HG02642 (cell line): ENCODE data around the gene GADL1.

Source experiments
- ATAC-seq: cut with Tn5 transposase; IDR thresholded peaks from one replicate; pipeline ENCODE4 v1.9.1; 2021; ENCODE audit warnings: mild to moderate bottlenecking; ENCODE audit not compliant: unreplicated experiment, poor library complexity

Gene GADL1

DNA sequence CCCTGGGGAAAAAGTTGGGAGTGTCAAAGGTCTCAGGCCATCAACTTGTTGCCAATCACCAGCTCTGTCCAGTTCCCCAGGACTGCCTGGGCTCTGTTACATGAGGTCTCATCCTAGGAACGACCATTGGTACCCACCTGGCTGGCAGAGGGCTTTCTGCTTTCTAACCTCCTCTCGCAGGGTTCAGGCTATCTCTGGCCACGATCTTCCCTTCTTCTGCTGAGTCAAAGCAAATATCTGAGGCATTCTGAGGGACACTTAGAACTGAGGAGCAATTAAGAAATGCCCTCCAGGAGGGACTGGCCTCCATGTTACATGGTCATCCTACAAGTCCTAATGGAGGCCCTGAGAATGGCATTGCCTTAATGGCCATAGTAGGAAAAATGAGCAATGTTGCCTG lies 210.7 kb downstream of the GADL1 start:
- no peak for ATAC-seq

DNA sequence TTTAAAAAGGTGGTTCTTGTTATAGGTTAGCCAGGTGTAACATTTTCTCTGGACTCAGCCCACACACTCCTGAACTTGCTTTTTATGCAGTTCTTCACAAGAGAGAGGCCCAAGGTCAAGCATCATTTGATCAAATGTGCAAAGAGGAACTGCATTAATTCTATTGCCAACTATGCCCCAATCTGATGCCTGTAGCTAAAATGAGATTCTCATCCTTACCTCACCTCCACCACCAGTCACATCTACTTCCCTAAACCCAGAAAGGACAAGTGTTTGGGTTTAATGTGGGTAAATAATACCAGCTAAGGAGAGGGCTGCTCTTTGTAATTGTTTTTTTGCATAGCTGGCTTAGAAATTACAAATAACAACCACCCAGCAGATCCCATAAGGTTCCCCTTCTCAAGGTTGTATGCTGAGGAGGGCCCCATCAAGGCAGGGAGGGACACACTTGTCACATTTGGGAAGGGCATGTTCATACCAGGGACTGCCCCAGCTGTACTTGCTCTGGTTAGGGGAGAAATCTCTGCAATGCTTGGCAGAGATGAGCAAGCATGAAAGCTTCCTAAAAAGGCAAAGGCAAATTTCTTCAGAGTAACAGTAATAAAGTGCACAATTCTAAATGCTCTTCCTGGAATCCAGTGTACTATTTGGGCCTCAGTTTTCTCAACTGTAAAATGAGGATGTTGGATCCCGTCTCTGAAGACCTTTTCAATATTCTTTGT lies 211.9 kb downstream of the GADL1 start:
- no peak for ATAC-seq

GRCh38 chr3:30681649-30682211 lies 212.7 kb downstream of the GADL1 start:
- no peak for ATAC-seq

DNA sequence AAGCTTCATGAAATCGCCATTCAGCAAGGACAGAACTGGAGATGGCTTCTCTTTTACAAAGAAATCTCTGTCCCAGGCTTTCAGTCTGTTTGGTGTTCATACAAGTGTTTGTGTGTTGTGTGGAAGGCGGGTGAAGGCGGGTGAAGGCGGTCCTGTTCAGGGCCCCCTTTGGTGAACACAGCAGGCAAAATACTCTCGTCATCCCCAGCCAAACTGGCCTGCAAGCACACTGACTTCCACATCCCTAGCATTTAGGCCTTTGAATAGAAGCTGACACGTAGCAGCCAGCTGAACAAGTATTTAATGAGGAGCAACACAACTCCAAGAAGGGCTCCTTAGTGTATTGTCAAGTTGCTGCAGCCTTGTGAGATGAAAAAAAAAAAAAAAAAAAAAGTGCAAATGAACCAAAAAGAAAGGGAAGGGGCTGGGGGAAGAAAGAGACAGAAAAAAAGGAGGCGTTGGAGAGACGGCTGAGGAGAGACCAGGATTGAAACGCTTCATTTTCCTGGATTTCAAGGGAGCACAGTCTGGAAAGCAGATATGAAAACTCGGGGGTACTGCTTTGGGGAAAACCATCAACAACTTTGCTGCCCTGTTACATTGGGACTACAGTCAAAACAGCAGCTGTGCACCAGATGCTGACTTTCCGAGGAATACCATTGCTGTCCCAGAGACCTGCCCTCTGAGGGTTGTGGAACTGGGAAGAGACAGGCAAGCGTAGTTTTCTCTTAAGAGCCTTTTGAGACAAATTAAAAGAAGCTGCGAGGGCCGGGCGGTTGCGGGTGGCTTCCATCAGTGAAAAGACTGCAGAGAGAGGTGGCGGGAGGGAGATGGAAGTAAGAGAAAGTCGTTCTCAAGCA lies 213.4 kb downstream of the GADL1 start:
- ATAC-seq, result no peak

- no peak for ATAC-seq
These were observed 215.4 kb downstream of the GADL1 start for GRCh38 chr3:30679045-30679444.

GRCh38 chr3:30677347-30677685 lies 217.1 kb downstream of the GADL1 start:
- no peak for ATAC-seq

DNA sequence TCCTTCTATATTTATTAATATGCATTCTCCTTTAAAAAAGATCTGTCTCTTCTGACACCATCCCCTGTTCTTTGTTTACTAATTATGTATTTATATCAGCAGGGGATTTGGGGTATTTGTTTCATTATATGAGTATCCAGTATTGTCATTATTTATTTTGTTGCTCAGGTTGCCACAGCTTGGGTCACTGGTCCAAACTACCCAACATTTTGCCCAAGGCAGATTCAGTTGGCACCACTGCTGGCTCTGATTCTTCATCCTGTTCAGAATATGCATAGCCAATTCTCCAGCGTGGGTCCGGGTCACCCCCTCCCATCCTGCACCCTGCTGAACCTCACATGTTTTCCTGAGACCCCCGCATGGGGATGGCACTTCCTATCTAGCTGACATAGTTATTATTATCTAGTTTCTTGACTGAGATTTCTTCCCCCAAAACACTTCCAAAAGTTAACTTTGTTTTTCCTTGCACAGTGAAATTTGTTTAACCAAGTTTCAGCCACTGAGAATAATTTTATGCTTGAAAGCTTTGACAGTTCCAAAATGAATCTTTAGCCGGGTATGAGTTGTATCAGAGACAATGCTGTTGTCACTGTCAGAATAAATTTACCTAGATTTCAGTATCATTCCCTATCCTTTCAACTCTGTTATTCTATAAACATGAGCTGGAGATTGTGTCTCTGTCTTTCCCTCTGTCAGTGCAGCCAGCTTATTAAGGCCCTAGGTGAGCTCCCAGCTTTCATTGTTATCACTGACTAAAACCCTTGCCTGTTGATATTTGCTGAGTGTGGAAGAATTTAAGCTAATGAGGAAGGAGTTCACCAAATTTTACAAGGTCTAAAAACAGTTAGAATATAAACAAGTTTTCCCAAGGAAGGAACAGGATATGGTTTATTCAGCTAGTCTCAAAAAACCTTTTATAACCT lies 217.8 kb downstream of the GADL1 start:
- peak; percentile 43 for ATAC-seq
